Urothelium cell line (cell line): ENCODE results near the gene XRCC6.
"Not testable (repeated sequence)": the region's sequence is repeated elsewhere in the genome, so short reads cannot be mapped to it uniquely, and the experiment has no call there.

Experiments
- DNase-seq: peaks from one replicate; pipeline ENCODE4 v3.0.0; 2011; ENCODE audit warnings: low spot score, mixed read lengths
- FAIRE-seq: peaks from 2 replicates; lab custom pipeline; 2011; peaks lifted over from hg19 to GRCh38; lab: Jason Lieb, UNC

The XRCC6 gene

GRCh38 chr22:41598081-41598480 lies 23.0 kb upstream of the XRCC6 start:
- FAIRE-seq (no peak), DNase-seq (peak; percentile 34)

DNA sequence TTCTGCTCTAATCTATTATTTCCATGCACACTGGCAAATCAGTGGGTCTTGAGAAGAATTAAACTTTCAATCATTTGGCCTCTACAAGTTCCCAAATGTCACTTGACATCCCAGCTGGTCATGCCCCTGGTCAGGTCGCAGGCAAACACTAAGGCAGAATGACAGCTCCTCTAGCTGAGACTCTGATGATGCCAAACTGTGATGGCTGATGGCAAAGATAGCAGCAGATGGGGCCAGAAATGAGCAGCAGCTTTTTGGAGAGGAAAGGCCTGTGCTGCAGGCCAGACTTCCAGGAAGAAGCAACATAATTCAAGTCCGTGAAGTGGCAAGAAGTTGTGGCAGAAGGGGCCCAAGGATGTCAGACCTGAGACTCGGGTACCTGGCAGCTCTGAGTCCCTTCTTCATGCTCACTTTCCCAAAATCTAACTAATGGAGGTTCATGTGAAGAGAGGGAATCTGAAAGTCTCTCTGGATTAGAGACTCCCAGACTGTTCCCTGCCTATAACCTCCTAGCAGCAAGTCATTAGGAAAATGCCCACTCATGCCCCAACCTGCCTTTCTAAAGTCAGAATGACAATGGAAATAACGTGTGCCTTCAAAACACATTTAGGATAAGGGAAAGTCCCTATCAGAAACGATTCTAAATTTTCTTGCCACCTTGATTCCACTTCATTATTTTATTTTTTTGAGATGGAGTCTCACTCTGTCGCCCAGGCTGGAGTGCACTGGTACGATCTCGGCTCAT lies 22.0 kb upstream of the XRCC6 start:
- DNase-seq (no peak), FAIRE-seq (no peak)

- no peak for FAIRE-seq
These were observed 20.1 kb upstream of the XRCC6 start for GRCh38 chr22:41600976-41601375.

GRCh38 chr22:41603873-41604332 lies 17.2 kb upstream of the XRCC6 start:
- DNase-seq (no peak), FAIRE-seq (no peak)

More at GRCh38 chr22:41600976-41601375, 20.1 kb upstream of the XRCC6 start:
- no peak for DNase-seq

DNA sequence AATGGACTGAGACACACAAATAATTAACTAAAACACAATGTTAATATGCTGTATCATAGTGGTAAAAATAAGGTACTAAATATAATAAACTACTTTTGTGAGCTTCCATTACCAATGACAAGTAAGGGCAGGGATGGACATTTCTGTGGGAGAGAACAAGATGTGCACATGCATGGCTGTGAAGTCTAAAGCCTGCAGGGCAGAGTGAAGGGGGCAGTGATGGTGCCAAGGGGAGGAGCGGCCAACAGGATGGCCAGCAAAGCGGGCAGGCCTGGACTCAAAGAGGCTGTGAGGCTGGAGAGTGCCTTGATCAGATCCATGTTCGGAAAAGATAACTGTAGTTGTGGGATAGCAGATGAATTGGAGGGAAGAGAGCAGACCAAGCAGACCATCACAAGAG lies 12.7 kb upstream of the XRCC6 start:
- FAIRE-seq (no peak), DNase-seq (no peak)

DNA sequence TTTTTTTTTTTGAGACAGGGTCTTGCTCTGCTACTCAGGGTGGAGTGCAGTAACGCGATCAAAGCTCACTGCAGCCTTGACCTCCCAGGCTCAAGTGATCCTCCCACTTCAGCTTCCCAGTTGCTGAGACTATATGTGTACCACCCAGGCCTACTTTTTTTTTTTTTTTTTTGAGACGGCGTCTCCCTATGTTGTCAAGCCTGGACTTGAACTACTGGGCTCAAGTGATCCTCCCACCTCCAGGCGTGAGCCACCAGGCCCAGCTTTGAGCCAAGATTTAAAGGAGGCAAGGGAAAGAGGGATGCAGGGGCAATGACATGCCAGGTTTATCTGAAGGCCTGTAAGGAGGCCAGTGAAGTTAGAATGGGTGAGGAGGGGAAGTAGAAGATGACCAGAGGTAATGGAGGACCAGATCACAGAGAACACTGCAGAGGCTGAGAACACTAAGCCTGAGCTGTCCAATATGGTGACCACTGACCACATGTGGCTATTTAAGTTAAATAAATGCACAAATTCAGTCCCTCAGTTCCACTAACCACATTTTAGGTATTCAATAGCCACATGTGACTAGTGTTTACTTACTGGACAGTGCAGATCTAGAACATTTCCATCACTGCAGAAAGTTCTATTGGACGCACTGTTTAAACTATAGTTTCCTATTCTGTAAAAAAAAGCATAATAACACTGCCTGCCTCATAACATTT lies 8.3 kb upstream of the XRCC6 start:
- DNase-seq (no peak), FAIRE-seq (no peak)

GRCh38 chr22:41613456-41613855 lies 7.6 kb upstream of the XRCC6 start:
- FAIRE-seq (no peak), DNase-seq (no peak)

DNA sequence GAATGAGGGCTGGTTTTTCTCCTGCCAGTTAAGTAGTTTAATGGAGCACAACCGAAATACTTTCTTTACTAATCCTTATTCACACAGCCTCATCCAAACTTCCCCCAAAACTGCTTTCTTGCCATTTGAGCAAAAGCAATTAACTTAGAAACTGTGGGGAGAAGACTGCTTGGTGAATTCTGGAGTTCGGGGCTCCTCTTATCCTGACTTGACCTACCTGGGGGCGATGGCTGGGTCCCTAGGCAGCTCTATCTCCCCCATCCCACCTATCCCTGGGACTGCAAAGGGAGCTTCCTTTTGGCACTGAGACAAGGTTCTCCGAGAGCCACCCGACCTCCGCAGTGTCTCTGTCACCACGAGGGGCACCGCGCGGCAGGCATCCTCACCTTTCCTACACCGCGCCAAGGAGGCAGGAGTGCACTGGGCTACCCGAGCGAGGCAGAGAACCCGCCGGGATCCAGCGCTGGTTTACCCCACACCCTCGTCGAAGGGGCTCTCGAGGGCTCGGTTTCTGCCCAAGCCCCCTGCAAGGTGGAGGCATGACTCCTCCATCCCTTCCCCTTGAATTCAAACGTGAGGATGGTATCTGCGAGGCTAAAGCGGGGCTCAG lies 1.0 kb upstream of the XRCC6 start:
- DNase-seq, result peak; percentile 53
- no peak for FAIRE-seq

DNA sequence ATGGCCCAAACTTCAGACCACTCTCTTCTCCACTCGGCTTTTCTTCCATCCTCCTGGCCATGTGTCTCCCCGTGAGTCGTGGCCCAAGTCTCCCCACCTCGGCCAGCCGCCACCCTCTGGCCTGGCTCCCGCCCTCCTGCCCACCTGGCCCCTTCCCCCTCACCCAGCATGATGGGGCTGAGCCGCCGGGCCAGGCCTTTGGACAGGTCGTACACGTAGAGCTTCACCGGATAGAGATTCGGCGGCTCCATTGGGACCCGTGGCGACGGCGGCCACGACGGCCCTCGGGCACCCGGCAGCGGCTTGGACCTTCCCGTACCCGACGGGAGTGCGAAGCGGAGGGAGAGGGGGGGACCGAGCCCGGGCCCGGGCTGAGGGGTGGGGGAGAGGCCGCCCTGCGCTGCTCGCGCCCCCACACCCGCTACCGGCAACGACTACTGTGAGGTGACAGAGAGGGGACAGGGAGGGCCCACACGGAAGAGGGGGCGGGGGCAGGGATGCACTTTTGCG lies 451 bp upstream of the XRCC6 start, which contains the start of gene DESI1:
DESI1 (minus strand) TSS at position 455 of the 510 bp plus-strand sequence; CDS start at position 251, 204 bp downstream.
- FAIRE-seq (no peak), DNase-seq (peak; percentile 63)

DNA sequence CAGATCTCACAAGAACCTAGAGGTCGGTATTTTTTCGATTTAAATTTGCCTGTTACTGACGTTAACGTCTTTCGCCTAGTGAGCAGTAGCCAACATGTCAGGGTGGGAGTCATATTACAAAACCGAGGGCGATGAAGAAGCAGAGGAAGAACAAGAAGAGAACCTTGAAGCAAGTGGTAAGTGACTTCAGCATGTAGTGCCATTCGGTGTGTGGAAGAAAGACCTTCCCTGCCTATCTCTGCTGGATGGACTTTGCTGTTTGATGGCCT lies 750 bp downstream of the XRCC6 start:
- FAIRE-seq (no peak), DNase-seq (no peak)

- DNase-seq (no peak), FAIRE-seq (no peak)
These were observed 4.5 kb downstream of the XRCC6 start for GRCh38 chr22:41625577-41625976.

GRCh38 chr22:41631115-41631514 lies 10.0 kb downstream of the XRCC6 start:
- DNase-seq, result not testable (repeated sequence)

GRCh38 chr22:41631615-41632014 lies 10.5 kb downstream of the XRCC6 start:
- FAIRE-seq, DNase-seq: not testable (repeated sequence)

More at GRCh38 chr22:41631115-41631514, 10.0 kb downstream of the XRCC6 start:
- FAIRE-seq, result not testable (repeated sequence)

DNA sequence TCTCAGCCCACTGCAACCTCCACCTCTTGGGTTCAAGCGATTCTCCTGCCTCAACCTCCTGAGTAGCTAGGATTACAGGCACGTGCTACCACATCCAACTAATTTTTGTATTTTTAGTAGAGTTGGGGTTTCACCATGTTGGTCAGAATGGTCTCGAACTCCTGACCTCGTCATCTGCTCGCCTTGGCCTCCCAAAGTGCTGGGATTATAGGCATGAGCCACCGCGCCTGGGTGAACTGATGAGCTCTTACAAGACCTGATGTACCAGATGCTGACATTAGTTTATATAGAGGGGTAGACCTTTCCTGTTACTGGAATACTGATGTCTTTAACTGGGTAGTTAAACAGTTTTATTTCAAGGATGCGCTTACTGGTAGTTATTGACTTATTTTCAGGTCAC lies 13.5 kb downstream of the XRCC6 start:
- not testable (repeated sequence) for DNase-seq, FAIRE-seq

GRCh38 chr22:41636467-41636866 lies 15.4 kb downstream of the XRCC6 start:
- DNase-seq, result no peak
- FAIRE-seq, result no peak

DNA sequence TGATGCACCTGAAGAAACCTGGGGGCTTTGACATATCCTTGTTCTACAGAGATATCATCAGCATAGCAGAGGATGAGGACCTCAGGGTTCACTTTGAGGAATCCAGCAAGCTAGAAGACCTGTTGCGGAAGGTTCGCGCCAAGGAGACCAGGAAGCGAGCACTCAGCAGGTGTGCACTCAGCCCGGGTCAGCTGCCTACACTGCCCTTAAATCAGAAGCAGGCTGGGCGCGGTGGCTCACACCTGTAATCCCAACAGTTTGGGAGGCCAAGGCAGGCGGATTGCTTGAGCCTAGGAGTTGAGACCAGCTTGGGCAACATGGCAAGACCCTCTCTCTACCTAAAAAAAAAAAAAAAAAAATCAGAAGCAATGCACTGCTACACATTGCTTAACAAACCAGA lies 16.5 kb downstream of the XRCC6 start:
- not testable (repeated sequence) for DNase-seq, FAIRE-seq

DNA sequence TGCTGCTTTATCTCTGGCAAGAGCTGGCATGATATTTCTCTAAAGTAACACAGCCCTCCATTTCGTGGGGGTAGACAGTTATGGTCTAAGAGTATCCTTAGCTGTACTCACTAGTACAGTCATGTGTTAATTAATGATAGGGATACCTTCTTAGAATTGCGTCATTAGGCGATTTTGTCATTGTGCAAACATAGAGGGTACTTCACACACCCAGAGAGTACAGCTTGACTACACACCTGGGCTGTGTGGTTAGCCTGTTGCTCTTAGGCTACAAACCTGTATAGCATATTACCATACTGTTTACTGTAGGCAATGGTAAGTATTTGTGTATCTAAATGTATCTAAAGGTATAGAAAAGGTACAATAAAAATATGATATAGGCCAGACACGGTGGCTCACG lies 17.0 kb downstream of the XRCC6 start:
- FAIRE-seq (no peak), DNase-seq (no peak)

DNA sequence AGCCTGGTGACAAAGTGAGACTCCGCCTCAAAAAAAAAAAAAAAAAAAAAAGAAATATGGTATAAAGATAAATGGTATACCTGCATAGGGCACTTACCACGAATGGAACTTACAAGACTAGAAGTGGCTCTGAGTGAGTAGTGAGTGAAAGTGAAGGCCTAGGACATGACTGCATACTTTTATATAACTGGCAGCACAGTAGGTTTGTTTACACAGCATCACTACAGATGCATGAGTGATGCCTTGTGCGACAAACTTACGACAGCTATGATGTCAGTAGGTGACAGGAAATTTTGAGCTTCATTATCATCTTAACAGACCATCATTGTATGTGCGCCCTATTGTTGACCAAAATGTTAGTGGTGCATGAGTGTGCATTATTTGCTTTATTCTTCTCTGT lies 17.7 kb downstream of the XRCC6 start:
- FAIRE-seq (peak; percentile 71), DNase-seq (no peak)

DNA sequence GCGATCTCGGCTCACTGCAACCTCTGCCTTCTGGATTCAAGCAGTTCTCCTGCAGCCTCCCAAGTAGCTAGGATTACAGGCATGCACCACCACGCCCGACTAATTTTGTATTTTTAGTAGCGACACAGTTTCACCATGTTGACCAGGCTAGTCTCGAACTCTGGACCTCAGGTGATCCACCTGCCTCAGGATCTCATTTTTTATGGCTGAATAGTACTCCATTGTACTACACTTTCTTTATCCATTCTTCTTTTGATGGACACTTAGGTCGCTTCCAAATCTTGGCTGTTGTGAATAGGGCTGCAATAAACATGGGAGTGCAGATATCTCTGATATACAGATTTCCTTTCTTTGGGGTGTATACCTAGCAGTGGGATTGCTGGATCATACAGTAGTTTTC lies 20.8 kb downstream of the XRCC6 start:
- FAIRE-seq, result no peak
- no peak for DNase-seq

DNA sequence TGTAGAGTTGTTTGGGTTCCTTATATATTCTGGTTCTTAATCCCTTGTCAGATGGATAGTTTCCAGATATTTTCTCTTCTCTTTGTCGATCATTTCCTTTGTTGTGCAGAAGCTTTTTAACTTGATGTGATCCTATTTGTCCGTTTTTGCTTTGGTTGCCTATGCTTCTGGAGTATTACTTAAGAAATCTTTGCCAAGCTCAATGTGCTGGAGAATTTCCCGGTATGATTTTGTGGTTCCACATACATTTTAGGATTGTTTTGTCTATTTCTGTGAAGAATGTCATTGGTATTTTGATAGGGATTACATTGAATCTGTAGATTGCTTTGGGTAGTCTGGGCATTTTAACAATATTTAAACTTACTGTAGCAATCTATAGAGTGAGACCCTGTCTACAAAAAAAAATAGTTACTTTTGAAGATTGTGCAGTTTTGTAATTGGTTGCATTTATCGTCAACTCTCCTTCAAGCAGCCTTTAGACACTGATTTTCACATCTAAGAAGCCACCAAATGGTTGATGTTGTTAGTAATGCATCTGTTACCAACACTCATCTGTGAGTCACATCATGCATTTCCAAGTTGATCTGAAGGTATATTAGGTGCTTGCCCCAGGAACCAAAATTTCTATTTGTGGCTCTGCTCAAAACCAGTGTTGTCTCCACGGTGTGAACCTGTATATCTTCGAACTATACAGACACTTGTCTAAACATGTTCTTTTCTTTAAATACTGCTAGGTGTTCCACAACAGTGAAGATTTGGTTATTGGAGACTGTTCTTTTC lies 21.4 kb downstream of the XRCC6 start:
- no peak for FAIRE-seq
- no peak for DNase-seq

GRCh38 chr22:41647771-41648170 lies 26.7 kb downstream of the XRCC6 start:
- DNase-seq (no peak), FAIRE-seq (no peak)
